Measurements from ENCODE around the gene DIABLO.
"Not testable (repeated sequence)": the region's sequence is repeated elsewhere in the genome, so short reads cannot be mapped to it uniquely, and the experiment has no call there.

The DIABLO gene

DNA sequence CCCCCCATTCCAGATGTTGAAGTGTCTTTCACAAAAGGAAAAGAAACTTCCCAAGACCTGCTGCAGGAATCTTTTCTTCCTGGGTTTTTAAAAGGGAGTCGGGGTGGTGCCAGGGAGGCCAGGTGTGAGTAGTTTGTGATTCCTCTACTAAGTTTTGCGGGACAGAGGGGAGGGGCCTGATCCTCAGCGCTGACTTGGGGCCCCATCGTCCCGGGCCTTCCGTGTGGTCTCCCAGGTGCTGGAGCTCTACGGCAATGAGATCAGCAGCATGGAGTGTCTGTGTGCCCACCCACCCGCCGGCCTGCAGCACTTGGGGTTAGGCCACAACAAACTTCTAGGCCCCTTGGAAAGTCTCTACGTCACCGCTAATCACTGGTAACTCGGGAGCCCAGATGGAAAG is 38.4 kb downstream of the DIABLO start:
- DNase-seq = no peak

DNA sequence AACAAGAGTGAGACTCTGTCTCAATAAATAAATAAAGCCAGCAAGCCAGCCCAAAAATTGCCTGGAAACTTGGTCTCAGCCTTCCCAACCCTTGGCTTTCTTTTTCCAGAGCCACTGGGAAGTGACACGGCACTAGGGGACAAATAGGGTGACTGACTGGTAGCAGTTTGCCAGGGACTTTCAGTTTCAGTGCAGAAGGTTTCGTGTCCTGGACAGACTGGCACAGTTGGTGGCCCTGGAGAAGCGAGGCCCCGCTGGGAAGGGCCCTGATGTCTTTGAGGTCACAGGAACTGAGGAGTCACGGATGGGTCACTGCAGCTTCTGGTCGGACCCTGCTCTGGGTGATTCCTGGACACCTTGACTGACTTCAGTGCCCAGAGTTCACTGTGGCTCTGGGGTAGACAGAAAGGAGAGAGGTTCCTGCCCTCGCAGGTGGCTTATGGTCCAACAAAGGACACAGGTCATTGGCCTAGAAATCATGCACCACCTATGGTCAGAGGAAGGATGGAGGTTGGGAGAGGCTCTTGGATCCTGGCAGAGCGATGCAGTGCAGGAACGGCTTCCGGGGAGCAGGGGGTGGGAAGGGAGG is 40.3 kb downstream of the DIABLO start:
- no peak for DNase-seq

- no peak for DNase-seq
Observed at GRCh38 chr12:122185079-122185478, 40.8 kb downstream of the DIABLO start.

GRCh38 chr12:122184517-122184916 is 41.3 kb downstream of the DIABLO start:
- no peak for DNase-seq

GRCh38 chr12:122183588-122183940 is 42.3 kb downstream of the DIABLO start:
- DNase-seq = no peak

DNA sequence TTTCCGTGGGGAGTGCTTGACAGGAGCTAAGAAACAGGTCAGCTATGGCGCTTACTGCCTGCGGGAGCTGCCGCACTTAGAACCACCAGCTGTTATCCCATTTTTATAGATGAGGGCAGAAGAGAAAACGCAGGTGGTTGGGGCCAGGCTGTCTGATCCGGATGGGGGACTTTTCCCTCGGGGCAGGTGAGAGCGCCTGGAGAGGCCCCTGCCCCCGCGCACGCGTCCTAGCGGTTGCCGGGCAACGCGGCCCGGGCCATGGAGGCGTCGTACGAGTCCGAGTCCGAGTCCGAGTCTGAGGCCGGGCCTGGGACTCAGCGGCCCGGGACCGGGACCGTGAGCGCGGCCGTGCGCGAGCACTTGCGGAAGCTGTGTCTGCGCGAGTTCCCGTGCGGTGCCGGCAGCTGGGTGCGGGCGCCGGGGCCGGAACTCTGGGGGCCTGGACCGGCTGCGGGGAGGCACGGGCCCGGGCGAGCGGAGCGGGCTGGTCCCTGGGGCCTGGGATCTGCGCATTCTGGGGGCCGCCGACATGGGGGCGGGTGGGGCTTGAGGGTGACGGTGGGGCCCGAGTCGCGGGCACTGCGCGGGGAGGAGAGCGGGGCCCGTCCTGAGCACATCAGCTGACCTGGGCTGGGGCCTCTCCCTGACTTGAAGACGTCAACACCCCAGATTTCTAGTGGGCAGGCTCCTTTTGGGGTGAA is 42.8 kb downstream of the DIABLO start, which contains the start of gene LRRC43:
LRRC43 (plus strand) TSS at position 237 of the 701 bp plus-strand sequence; CDS start at position 259, 22 bp downstream.
- DNase-seq = peak; percentile 91 to 94

DNA sequence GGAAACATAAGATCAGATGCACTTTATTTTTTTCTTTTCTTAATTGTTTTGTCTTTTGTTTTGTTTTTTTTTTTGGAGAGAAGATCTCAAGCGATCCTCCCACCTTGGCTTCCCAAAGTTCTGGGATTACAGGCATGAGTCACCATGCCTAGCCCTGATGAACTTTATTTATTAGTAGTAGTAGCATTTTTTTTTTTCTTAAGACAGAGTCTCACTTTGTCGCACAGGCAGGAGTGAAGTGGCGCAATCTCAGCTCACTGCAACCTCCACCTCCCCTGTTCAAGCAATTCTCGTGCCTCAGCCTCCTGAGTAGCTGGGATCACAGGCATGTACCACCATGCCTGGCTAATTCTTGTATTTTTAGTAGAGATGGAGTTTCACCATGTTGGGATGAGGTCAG is 49.4 kb downstream of the DIABLO start:
- not testable (repeated sequence) for DNase-seq

DNA sequence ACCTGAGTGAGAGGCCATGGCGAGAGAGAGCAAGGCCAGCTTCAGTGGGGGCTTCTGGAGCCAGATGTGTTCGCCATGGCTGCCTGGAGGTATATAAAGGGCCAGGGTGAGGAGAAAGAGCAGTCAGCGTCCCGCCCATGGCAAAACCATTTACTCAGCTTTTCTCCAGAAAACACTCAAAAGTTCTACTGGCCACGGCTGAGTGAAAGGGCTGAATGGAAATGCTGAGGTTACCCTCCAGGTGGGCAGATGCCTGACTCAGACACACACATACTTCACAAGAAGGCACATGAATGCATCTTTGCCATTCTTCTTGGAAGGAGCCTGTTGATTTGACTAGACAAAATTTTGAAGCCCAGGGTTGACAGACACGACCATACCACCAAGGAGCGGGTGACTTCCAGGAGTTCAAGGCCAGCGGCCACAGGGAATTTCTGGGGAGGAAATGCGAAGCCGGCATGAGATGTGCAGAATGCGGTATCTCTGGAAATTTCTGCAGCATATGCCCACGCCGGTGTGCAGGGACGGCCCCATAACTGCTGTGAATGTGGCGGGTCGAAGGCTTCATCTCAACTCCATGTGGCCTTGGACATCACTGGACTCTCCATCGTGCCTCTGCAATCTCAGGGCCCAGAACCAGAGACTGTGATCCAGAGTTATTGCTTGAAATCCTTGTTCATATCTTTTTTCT is 51.6 kb downstream of the DIABLO start, which contains the start of gene IL31:
IL31 (minus strand) TSS at position 67 of the 691 bp plus-strand sequence; CDS start at position 18, 49 bp downstream.
- no peak for DNase-seq

GRCh38 chr12:122172262-122172939 is 53.5 kb downstream of the DIABLO start:
- no peak for DNase-seq

DNA sequence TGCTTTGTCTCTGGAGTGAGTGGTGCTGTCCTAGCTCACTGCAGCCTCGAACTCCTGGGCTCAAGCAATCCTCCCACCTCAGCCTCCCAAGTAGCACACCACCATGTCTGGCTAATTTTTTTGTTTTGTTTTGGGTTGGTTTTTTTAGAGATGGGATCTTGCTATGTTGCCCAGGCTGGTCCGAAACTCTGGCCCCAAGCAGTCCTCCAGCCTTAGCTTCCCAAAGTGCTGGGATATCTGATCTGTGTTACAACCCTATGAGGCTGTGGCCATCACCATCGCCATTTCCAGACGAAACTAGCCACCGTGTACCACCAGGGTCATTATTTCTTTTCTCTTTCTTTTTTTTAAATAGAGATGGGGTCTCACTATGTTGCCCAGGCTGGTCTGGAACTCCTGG is 54.5 kb downstream of the DIABLO start:
- no peak for DNase-seq

DNA sequence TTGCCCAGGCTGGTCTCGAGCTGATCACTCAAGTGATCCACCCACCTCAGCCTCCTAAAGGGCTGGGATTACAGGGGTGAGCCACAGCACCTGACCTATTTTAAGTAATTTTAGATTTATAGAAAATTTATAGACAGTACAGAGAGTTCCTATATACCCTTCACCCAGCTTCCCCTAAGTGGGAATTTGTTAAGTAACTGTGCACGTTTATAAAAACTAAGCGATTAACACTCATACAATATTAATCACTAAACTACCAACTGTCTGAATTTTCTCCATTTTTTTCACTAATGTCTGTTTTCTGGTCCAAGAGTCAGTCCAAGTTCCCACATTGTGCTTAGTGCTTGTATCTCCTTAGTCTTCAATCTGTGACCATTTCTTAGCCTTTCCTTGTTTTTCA is 57.4 kb downstream of the DIABLO start:
- DNase-seq = no peak

- DNase-seq = no peak
Observed at GRCh38 chr12:122167356-122167925, 58.4 kb downstream of the DIABLO start.

- peak; percentile 65 to 81 for DNase-seq
Observed at GRCh38 chr12:122166422-122167349, 59.2 kb downstream of the DIABLO start.

GRCh38 chr12:122162976-122163375 is 62.9 kb downstream of the DIABLO start:
- no peak for DNase-seq

GRCh38 chr12:122161682-122162081 is 64.2 kb downstream of the DIABLO start:
- DNase-seq = no peak

DNA sequence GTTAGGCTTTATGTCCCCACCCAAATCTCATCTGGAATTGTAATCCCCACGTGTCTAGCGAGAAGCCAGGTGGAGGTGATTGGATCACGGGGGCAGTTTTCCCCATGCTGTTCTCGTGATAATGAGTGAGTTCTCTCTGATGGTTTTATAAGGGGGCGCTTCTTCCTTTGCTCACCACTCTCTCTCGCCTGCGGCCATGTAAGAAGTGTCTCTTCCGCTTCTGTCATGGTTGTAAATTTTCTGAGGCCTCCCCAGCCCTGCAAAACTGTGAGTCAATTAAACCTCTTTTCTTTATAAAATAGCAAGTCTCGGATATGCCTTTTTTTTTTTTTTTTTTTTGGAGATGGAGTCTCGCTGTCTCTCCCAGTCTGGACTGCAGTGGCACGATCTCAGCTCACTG is 65.1 kb downstream of the DIABLO start:
- no peak for DNase-seq

DNA sequence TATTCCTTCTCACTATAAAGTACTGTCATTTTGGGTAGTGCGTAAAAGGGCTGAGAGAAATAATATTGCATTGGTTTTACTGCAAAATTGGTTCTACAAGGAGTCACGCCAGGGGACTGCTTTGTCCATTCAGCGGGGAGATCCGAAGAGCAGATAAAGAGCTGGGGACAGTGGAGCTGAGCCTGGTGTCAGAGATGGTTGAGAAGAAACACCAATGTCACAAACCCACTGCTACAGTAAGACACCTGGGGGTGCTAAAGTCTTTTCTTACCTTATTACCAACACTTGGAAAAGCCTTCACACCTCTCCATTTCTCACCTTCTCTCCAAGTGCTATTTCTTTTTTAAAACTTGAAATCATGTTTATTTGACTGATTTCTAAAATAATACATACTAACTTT is 66.0 kb downstream of the DIABLO start:
- DNase-seq = peak in 1 of 2 experiments; percentile 10

DNA sequence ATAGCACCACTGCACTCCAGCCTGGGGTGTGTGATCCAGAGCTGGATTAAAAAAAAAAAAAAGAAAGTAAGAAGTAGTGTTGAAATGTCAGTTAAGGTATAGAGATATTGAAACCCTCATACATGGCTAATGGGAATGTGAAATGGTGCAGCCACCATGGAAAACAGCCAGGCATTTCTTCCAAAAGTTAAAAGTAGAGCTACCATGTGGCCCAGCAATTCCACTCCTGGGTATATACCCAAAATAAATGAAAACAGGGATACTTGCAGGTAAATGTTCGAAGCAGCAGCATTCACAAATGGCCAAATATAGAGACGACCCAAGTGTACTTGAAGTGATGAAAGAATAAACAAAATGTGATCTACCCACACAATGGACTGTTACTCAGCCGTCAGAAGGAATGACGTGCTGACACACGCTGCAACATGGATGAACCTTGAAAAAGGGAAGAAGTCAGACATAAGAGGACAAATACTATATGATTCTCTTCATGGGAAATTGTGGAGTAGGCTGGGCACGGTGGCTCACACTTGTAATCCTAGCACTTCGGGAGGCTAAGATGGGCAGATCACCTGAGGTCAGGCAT is 67.1 kb downstream of the DIABLO start:
- no peak for DNase-seq

Measured in NCI-H524 (cell line).